T47D (cell line): ENCODE measurements around the gene POLR3G.

Experiments used
- DNase-seq, 2 experiments: peaks; one replicate each; pipeline versions ENCODE4 v3.0.0 to v3.0.0-alpha.2; 2011 to 2012; ENCODE audit warnings: low read depth in 1 of 2, low spot score in 1 of 2
- JUND ChIP-seq: IDR thresholded peaks from 2 replicates; pipeline ENCODE4 v1.6.1; 2012; ENCODE audit warnings: low read depth
- in situ Hi-C: cut with HindIII; loops from 2 replicates; pipeline ENCODE4 v1.10.0; 2016; ENCODE audit warnings: low sequenced_read_pairs, low pct_unique_long_range_greater_than_20kb

The POLR3G gene

GRCh38 chr5:90477621-90478215 is 3.1 kb downstream of the POLR3G start:
- no peak for TF ChIP-seq JUND
- in situ Hi-C loops: no loop called here
- no peak for DNase-seq

- in situ Hi-C loops: no loop called here
- no peak for DNase-seq
- TF ChIP-seq JUND: no peak
These were observed 5.1 kb downstream of the POLR3G start for GRCh38 chr5:90479611-90480385.

- DNase-seq: no peak
- no peak for TF ChIP-seq JUND
- in situ Hi-C loops: no loop called here
These were observed 6.0 kb downstream of the POLR3G start for GRCh38 chr5:90480699-90481098.

- in situ Hi-C loops: no loop called here
- no peak for TF ChIP-seq JUND
- DNase-seq: no peak
These were observed 8.5 kb downstream of the POLR3G start for GRCh38 chr5:90483206-90483605.

GRCh38 chr5:90484540-90484939 is 9.9 kb downstream of the POLR3G start:
- no peak for DNase-seq
- no peak for TF ChIP-seq JUND
- in situ Hi-C loops: no loop called here

GRCh38 chr5:90488791-90489190 is 14.1 kb downstream of the POLR3G start:
- no peak for DNase-seq
- no peak for TF ChIP-seq JUND
- in situ Hi-C loops: no loop called here

- no peak for DNase-seq
- in situ Hi-C loops: no loop called here
- no peak for TF ChIP-seq JUND
These were observed 19.4 kb downstream of the POLR3G start for GRCh38 chr5:90494043-90494442.

GRCh38 chr5:90495146-90495545 is 20.5 kb downstream of the POLR3G start:
- no peak for DNase-seq
- in situ Hi-C loops: no loop called here
- TF ChIP-seq JUND: no peak

- no peak for TF ChIP-seq JUND
- in situ Hi-C loops: no loop called here
- DNase-seq: no peak
These were observed 28.9 kb downstream of the POLR3G start for GRCh38 chr5:90503596-90503995.

- TF ChIP-seq JUND: no peak
- DNase-seq: no peak
- in situ Hi-C loops: no loop called here
These were observed 30.1 kb downstream of the POLR3G start for GRCh38 chr5:90504743-90505142.

- in situ Hi-C loops: no loop called here
These were observed 31.6 kb downstream of the POLR3G start for GRCh38 chr5:90506221-90506620.

GRCh38 chr5:90510438-90510837 is 35.8 kb downstream of the POLR3G start:
- TF ChIP-seq JUND: no peak
- no peak for DNase-seq
- in situ Hi-C loops: no loop called here

More at GRCh38 chr5:90506221-90506620, 31.6 kb downstream of the POLR3G start:
- DNase-seq: no peak
- no peak for TF ChIP-seq JUND

GRCh38 chr5:90514520-90514919 is 39.9 kb downstream of the POLR3G start:
- in situ Hi-C loops: no loop called here
- no peak for TF ChIP-seq JUND

GRCh38 chr5:90518661-90519060 is 44.0 kb downstream of the POLR3G start:
- no peak for DNase-seq
- in situ Hi-C loops: no loop called here
- TF ChIP-seq JUND: no peak

More at GRCh38 chr5:90514520-90514919, 39.9 kb downstream of the POLR3G start:
- no peak for DNase-seq
